GM19468 (cell line): ENCODE measurements around the gene EIPR1.

Experiments
- ATAC-seq: cut with Tn5 transposase; IDR thresholded peaks from one replicate; pipeline ENCODE4 v1.9.1; 2021; ENCODE audit warnings: mild to moderate bottlenecking, moderate library complexity, moderate number of reproducible peaks; ENCODE audit not compliant: unreplicated experiment; ENCODE audit errors: extremely low read depth

EIPR1 gene

GRCh38 chr2:3170792-3171455 lies 206.7 kb downstream of the EIPR1 start:
- ATAC-seq = no peak

GRCh38 chr2:3169106-3169870 lies 208.3 kb downstream of the EIPR1 start:
- no peak for ATAC-seq

GRCh38 chr2:3168230-3168891 lies 209.3 kb downstream of the EIPR1 start:
- ATAC-seq = no peak

- no peak for ATAC-seq
These were observed 214.2 kb downstream of the EIPR1 start for GRCh38 chr2:3163401-3163800.

GRCh38 chr2:3162442-3163077 lies 215.1 kb downstream of the EIPR1 start:
- ATAC-seq = no peak

- no peak for ATAC-seq
These were observed 216.8 kb downstream of the EIPR1 start for GRCh38 chr2:3160751-3161330.

- ATAC-seq = no peak
These were observed 217.7 kb downstream of the EIPR1 start for GRCh38 chr2:3159782-3160545.

- ATAC-seq = no peak
These were observed 222.9 kb downstream of the EIPR1 start for GRCh38 chr2:3154700-3155099.

- no peak for ATAC-seq
These were observed 223.5 kb downstream of the EIPR1 start for GRCh38 chr2:3154146-3154545.

- ATAC-seq = peak; percentile 35
These were observed 226.3 kb downstream of the EIPR1 start for GRCh38 chr2:3151153-3151918.

- ATAC-seq = no peak
These were observed 228.0 kb downstream of the EIPR1 start for GRCh38 chr2:3149441-3150217.

- ATAC-seq = peak; percentile 25
These were observed 228.9 kb downstream of the EIPR1 start for GRCh38 chr2:3148716-3149115.

GRCh38 chr2:3147651-3148530 lies 229.7 kb downstream of the EIPR1 start:
- ATAC-seq = no peak

GRCh38 chr2:3146772-3147650 lies 230.6 kb downstream of the EIPR1 start:
- no peak for ATAC-seq

- no peak for ATAC-seq
These were observed 231.4 kb downstream of the EIPR1 start for GRCh38 chr2:3146175-3146574.

GRCh38 chr2:3145471-3146021 lies 232.1 kb downstream of the EIPR1 start:
- ATAC-seq = no peak
